GM12878 (cell line): ENCODE results near the gene DTNA. TPM values are rescaled to one million over a fixed set of nuclear protein-coding genes. Genes with fewer than 3 reads are reported as not detected.

Experiments used
- ATAC-seq: fragments of 200-7000 bp; cut with Tn5 transposase; 3 replicates; pipeline ENCODE4 v1.9.1; 2020; ENCODE audit warnings: mild to moderate bottlenecking, moderate library complexity
- BruUV-seq: library from RNA; stranded (reverse); fragments of 400-500 nt; replicated peaks from 2 replicates; lab custom pipeline; 2021; lab: Mats Ljungman, UMichigan
- CTCF ChIA-PET: fragments of 300-600 bp; sonication (Branson Sonifier 250); formaldehyde crosslinking; extraction: SDS; loops from one replicate; lab custom pipeline; 2021; ENCODE audit warnings: inconsistent platforms; lab: Yijun Ruan, JAX
- POLR2A ChIA-PET: fragments of 350-600 bp; formaldehyde crosslinking; extraction: SDS; loops from one replicate; lab custom pipeline; 2021; ENCODE audit warnings: inconsistent platforms; lab: Charles Lee
- RAD21 ChIA-PET: fragments of 300-600 bp; sonication (Branson Sonifier 250); formaldehyde crosslinking; loops from one replicate; lab custom pipeline; 2023; ENCODE audit warnings: antibody characterized with exemption; ENCODE audit not compliant: unreplicated experiment; lab: Charles Lee
- SMC1A ChIA-PET: fragments of 300-600 bp; sonication (Branson Sonifier 250); formaldehyde crosslinking; loops from one replicate; lab custom pipeline; 2023; ENCODE audit not compliant: unreplicated experiment, uncharacterized antibody; lab: Charles Lee
- DNase-seq: peaks from one replicate; pipeline ENCODE4 v3.0.0-alpha.2; 2011; ENCODE audit warnings: low read depth, low spot score
- FAIRE-seq: peaks from 3 replicates; lab custom pipeline; 2011; peaks lifted over from hg19 to GRCh38; lab: Jason Lieb, UNC
- H2AFZ ChIP-seq: 2 replicates; pipeline ENCODE4 v1.6.0; 2011; ENCODE audit warnings: low read depth, low read length, control low read depth; ENCODE audit not compliant: control insufficient read depth
- H3K27ac ChIP-seq: 2 replicates; pipeline ENCODE4 v1.5.1; 2011; ENCODE audit warnings: control low read depth; ENCODE audit not compliant: control insufficient read depth, insufficient read depth
- H3K27me3 ChIP-seq, 2 experiments: replicated peaks in 1 of 2; 2 replicates each; pipeline versions ENCODE4 v1.6.0 to v1.6.1; 2011; ENCODE audit warnings: low read length in 1 of 2; ENCODE audit not compliant: control insufficient read depth in 2 of 2, insufficient read depth in 2 of 2
- H3K36me3 ChIP-seq, 2 experiments: 2 replicates each; pipeline ENCODE4 v1.5.1; 2011; ENCODE audit warnings: low read length in 1 of 2; ENCODE audit not compliant: control insufficient read depth in 2 of 2, insufficient read depth in 2 of 2
- H3K4me1 ChIP-seq: 2 replicates; pipeline ENCODE4 v1.6.1; 2011; ENCODE audit warnings: mild to moderate bottlenecking, low read length, moderate library complexity, mixed read lengths; ENCODE audit not compliant: control insufficient read depth, insufficient read depth
- H3K4me2 ChIP-seq: 2 replicates; pipeline ENCODE4 v1.6.0; 2011; ENCODE audit warnings: control low read depth; ENCODE audit not compliant: control insufficient read depth, insufficient read depth
- H3K4me3 ChIP-seq: fragments of 200-600 bp; sonication (generic); 2 replicates; pipeline ENCODE4 v1.5.1; 2016
- H3K79me2 ChIP-seq: 2 replicates; pipeline ENCODE4 v1.6.0; 2011; ENCODE audit warnings: low read length; ENCODE audit not compliant: control insufficient read depth, insufficient read depth
- H3K9ac ChIP-seq: 2 replicates; pipeline ENCODE4 v1.8.0; 2011; ENCODE audit warnings: low read length, control low read depth, mixed read lengths; ENCODE audit not compliant: control insufficient read depth, insufficient read depth
- H3K9me3 ChIP-seq: replicated peaks from 3 replicates; pipeline ENCODE4 v1.5.1; 2011; ENCODE audit warnings: mild to moderate bottlenecking, low read length; ENCODE audit not compliant: control insufficient read depth, insufficient read depth
- H4K20me1 ChIP-seq: 2 replicates; pipeline ENCODE4 v1.6.0; 2011; ENCODE audit not compliant: control insufficient read depth, insufficient read depth
- ETV6 ChIP-seq, 2 experiments: fragments of 450-650 bp in 1 of 2; IDR thresholded peaks in 1 of 2; conservative IDR thresholded peaks in 1 of 2; 2 replicates each; pipeline ENCODE4 v1.6.1; 2014; ENCODE audit warnings: antibody characterized with exemption in 1 of 2, borderline replicate concordance in 1 of 2, low read depth in 1 of 2, mild to moderate bottlenecking in 1 of 2, moderate library complexity in 1 of 2
- GABPA ChIP-seq: IDR thresholded peaks from 2 replicates; pipeline ENCODE4 v1.6.1; 2014; ENCODE audit warnings: antibody characterized with exemption, low read depth, mild to moderate bottlenecking, inconsistent platforms
- KAT2A ChIP-seq: conservative IDR thresholded peaks from 2 replicates; pipeline ENCODE4 v1.6.1; 2011; ENCODE audit warnings: low read depth, low read length; ENCODE audit not compliant: control insufficient read depth
- MTA3 ChIP-seq: IDR thresholded peaks from 2 replicates; pipeline ENCODE4 v1.6.1; 2012; ENCODE audit warnings: low read length, inconsistent platforms, borderline replicate concordance
- NFXL1 ChIP-seq: fragments of 450-650 bp; IDR thresholded peaks from 2 replicates; pipeline ENCODE4 v1.6.1; 2017; ENCODE audit warnings: antibody characterized with exemption, mild to moderate bottlenecking, borderline replicate concordance
- SP1 ChIP-seq: IDR thresholded peaks from one replicate; pipeline ENCODE4 v1.6.1; 2011; ENCODE audit warnings: low read depth, low read length
- TARDBP ChIP-seq: IDR thresholded peaks from 2 replicates; pipeline ENCODE4 v1.6.1; 2016; ENCODE audit warnings: borderline replicate concordance
- ZNF274 ChIP-seq: IDR thresholded peaks from one replicate; pipeline ENCODE4 v1.8.0; 2011; ENCODE audit not compliant: insufficient read length, insufficient read depth
- WGBS: methylation state at CpG from one replicate; pipeline ENCODE4 v1.1.6; 2016; ENCODE audit warnings: low lambda C conversion rate; ENCODE audit not compliant: insufficient replicate concordance, insufficient coverage; ENCODE audit errors: missing lambda C conversion rate; 5-methylcytosine and 5-hydroxymethylcytosine counted together
- in situ Hi-C: fragments of 300-500 bp; cut with MboI; formaldehyde crosslinking; loops from 9 replicates; pipeline ENCODE4 v1.14.3; 2018; ENCODE audit warnings: mixed read lengths
- intact Hi-C: fragments of 100-400 bp; cut with micrococcal nuclease; formaldehyde crosslinking; loops from one replicate; pipeline ENCODE4 v1.14.2; 2022; ENCODE audit not compliant: unreplicated experiment
- polyA plus RNA-seq, 11 experiments: library from polyadenylated mRNA; depleted of rRNA in 4 of 11; unstranded in 6 of 11; stranded (reverse) in 5 of 11; fragments of >200 nt; fragmentation: Nextera tagmentation in 4 of 11; fragmentation: Illumina TruSeq in 1 of 11; extraction: Ambion mirVana in 4 of 11; extraction: Trizol in 1 of 11; gene quantifications; 1 replicate in 1 of 11; 2 replicates in 10 of 11; pipeline versions ENCODE4 v1.2.1 to v1.2.3, GENCODE V29; 2011 to 2016; ENCODE audit warnings: inconsistent platforms in 2 of 11, missing spikeins in 2 of 11, low read depth in 1 of 11
- total RNA-seq, 4 experiments: library from RNA; depleted of rRNA in 3 of 4; stranded (reverse); fragments of >200 nt in 3 of 4; fragmentation: Illumina TruSeq in 1 of 4; extraction: Trizol in 1 of 4; gene quantifications; 2 replicates each; pipeline versions ENCODE4 v1.2.1 to v1.2.3, GENCODE V29; 2013 to 2021
- TF ChIP-seq, protein P1 (sequence below): IDR thresholded peaks from 2 replicates; pipeline ENCODE4 v1.6.1; 2011; ENCODE audit warnings: borderline replicate concordance, low read depth, mild to moderate bottlenecking, moderate library complexity, low read length; ENCODE audit not compliant: insufficient read depth, poor library complexity, severe bottlenecking
- TF ChIP-seq, protein P2 (sequence below): IDR thresholded peaks from 2 replicates; pipeline ENCODE4 v1.6.1; 2011; ENCODE audit warnings: low read depth, low read length, improper control_type of control experiment, borderline replicate concordance

Gene DTNA
- total and polyA plus RNA-seq, 10 of the 15 experiments (the other 5 are each of a cell fraction or from before 2014, with no cell fraction given), result 0.26 to 8.6 (median 0.53) TPM

DNA sequence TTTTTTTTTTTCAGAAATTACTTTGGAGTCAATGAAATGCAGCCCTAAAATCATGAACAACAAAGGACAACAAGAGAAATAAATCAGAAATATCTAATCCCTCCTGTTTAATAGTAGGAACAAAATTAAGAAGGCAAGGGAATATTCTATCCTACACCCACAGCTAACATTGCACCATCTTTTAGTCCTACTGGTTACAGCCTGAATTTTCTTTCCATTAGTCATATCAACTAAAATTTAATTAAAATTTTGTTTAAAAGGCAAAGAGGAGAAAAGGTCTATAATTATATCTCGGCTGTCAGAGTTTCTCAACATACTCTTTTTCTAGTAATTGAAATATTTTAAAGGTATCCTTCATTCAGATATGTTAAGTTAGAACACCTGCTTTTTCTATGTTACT lies 61.9 kb downstream of the DTNA start:
- no peak overlapping the region for H3K4me2 ChIP-seq
- H3K9me3 ChIP-seq, result no peaks in the 10 kb centered on the region
- FAIRE-seq (no peak), ATAC-seq (no peak), DNase-seq (no peak)
- H3K79me2 ChIP-seq, result no peaks in the 10 kb centered on the region
- ChIA-PET POLR2A (no interaction called here), CTCF (interaction anchor here (0.8 to 4.0 kb wide), 4 partner anchors 9 to 847 kb away, joined by 4 to 16 read pairs (median 4); no protein-coding TSS in a partner anchor), SMC1A (interaction anchor here (0.9 to 1.9 kb wide), 5 partner anchors 11 to 419 kb away, joined by 3 to 6 read pairs (median 4); no protein-coding TSS in a partner anchor), RAD21 (interaction anchor here (1.3 to 1.6 kb wide), 2 partner anchors 8 to 42 kb away, joined by 3 to 7 read pairs; no protein-coding TSS in a partner anchor)
- 0% methylated on average over 1 of the region's 1 CpG for WGBS
- no peak overlapping the region for H3K9ac ChIP-seq
- no peaks in the 10 kb centered on the region for H3K36me3 ChIP-seq
- H2AFZ ChIP-seq, result no peak overlapping the region
- intact Hi-C loops, result no loop called here
- H3K27ac ChIP-seq, result no peak overlapping the region
- no TSS peak for BruUV-seq
- H4K20me1 ChIP-seq, result no peaks in the 10 kb centered on the region
- peaks cover 0 to 2% of the 10 kb centered on the region in 2 experiments; a peak in 1 of 4 replicates for H3K27me3 ChIP-seq
- TF ChIP-seq SP1 (no peak), NFXL1 (no peak), MTA3 (no peak), TARDBP (no peak), KAT2A (no peak), ZNF274 (no peak), GABPA (no peak), ETV6 (conservative IDR thresholded peaks at IDR 0.05 in 1 of 2, IDR thresholded peaks at IDR 0.05 in 1 of 2; ENCODE audit: borderline replicate concordance in 1 of 2, low read depth in 1 of 2) (no peak)
- TF ChIP-seq, protein P1, sequence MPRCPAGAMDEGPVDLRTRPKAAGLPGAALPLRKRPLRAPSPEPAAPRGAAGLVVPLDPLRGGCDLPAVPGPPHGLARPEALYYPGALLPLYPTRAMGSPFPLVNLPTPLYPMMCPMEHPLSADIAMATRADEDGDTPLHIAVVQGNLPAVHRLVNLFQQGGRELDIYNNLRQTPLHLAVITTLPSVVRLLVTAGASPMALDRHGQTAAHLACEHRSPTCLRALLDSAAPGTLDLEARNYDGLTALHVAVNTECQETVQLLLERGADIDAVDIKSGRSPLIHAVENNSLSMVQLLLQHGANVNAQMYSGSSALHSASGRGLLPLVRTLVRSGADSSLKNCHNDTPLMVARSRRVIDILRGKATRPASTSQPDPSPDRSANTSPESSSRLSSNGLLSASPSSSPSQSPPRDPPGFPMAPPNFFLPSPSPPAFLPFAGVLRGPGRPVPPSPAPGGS, result no peak
- TF ChIP-seq, protein P2, sequence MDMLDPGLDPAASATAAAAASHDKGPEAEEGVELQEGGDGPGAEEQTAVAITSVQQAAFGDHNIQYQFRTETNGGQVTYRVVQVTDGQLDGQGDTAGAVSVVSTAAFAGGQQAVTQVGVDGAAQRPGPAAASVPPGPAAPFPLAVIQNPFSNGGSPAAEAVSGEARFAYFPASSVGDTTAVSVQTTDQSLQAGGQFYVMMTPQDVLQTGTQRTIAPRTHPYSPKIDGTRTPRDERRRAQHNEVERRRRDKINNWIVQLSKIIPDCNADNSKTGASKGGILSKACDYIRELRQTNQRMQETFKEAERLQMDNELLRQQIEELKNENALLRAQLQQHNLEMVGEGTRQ, result no peak
- TF ChIP-seq, all 136 proteins: peak for 0
- no peak overlapping the region for H3K4me3 ChIP-seq
- in situ Hi-C loops, result no loop called here
- H3K4me1 ChIP-seq, result no peaks in the 10 kb centered on the region
